Smooth muscle cell (in vitro differentiated cells): ENCODE measurements around the gene CAMK4. TPM values are rescaled to one million over a fixed set of nuclear protein-coding genes. Genes with fewer than 3 reads are reported as not detected.

Experiments used
- DNase-seq: peaks from one replicate; lab custom pipeline; 2025; ENCODE audit not compliant: unreplicated experiment; lab: John Stamatoyannopoulos, UW
- H2AFZ ChIP-seq: fragments of 200-600 bp; sonication (generic); 2 replicates; pipeline ENCODE4 v1.6.0; 2016; ENCODE audit warnings: antibody characterized with exemption, low read depth, mild to moderate bottlenecking
- H3F3A ChIP-seq: fragments of 200-600 bp; sonication (generic); 2 replicates; pipeline ENCODE4 v1.6.0; 2017; ENCODE audit warnings: antibody characterized with exemption, low read depth
- H3K27ac ChIP-seq: fragments of 200-600 bp; sonication (generic); 2 replicates; pipeline ENCODE4 v1.5.1; 2016; ENCODE audit warnings: low read depth, mild to moderate bottlenecking
- H3K27me3 ChIP-seq: fragments of 200-600 bp; sonication (generic); 2 replicates; pipeline ENCODE4 v1.6.1; 2016; ENCODE audit warnings: low read depth, mild to moderate bottlenecking
- H3K36me3 ChIP-seq: fragments of 200-600 bp; sonication (generic); 2 replicates; pipeline ENCODE4 v1.5.1; 2016; ENCODE audit warnings: low read depth
- H3K4me1 ChIP-seq: fragments of 200-600 bp; sonication (generic); 2 replicates; pipeline ENCODE4 v1.5.1; 2016; ENCODE audit warnings: low read depth
- H3K4me2 ChIP-seq: fragments of 200-600 bp; sonication (generic); 2 replicates; pipeline ENCODE4 v1.6.0; 2016; ENCODE audit warnings: mild to moderate bottlenecking
- H3K4me3 ChIP-seq: fragments of 200-600 bp; sonication (generic); 2 replicates; pipeline ENCODE4 v1.5.1; 2016; ENCODE audit warnings: mild to moderate bottlenecking
- H3K79me2 ChIP-seq: fragments of 200-600 bp; sonication (generic); 2 replicates; pipeline ENCODE4 v1.6.0; 2016; ENCODE audit warnings: low read depth, mild to moderate bottlenecking
- H3K9ac ChIP-seq: fragments of 200-600 bp; sonication (generic); 2 replicates; pipeline ENCODE4 v1.6.0; 2016; ENCODE audit warnings: low read depth
- H3K9me3 ChIP-seq: fragments of 200-600 bp; sonication (generic); replicated peaks from 2 replicates; pipeline ENCODE4 v1.5.1; 2016; ENCODE audit warnings: low read depth
- H4K20me1 ChIP-seq: fragments of 200-600 bp; sonication (generic); 2 replicates; pipeline ENCODE4 v1.6.0; 2016; ENCODE audit warnings: low read depth
- WGBS: methylation state at CpG from one replicate; pipeline ENCODE4 v1.1.7; 2016; ENCODE audit warnings: low lambda C conversion rate; 5-methylcytosine and 5-hydroxymethylcytosine counted together
- polyA plus RNA-seq: library from polyadenylated mRNA; unstranded; fragments of >200 nt; fragmentation: Nextera tagmentation; extraction: Ambion mirVana; gene quantifications from 2 replicates; pipeline ENCODE4 v1.2.1, GENCODE V29; 2016
- total RNA-seq: library from RNA; depleted of rRNA; stranded (reverse); fragments of >200 nt; gene quantifications from 2 replicates; pipeline ENCODE4 v1.2.3, GENCODE V29; 2014
- TF ChIP-seq, protein P1 (sequence below): fragments of 200-600 bp; sonication (generic); IDR thresholded peaks from 2 replicates; pipeline ENCODE4 v1.5.1; 2017; ENCODE audit warnings: borderline replicate concordance, mild to moderate bottlenecking, antibody characterized with exemption; ENCODE audit not compliant: insufficient read depth, poor library complexity, severe bottlenecking

The CAMK4 gene
- total and polyA plus RNA-seq, 2 experiments from 2014 or later: 1.1 to 3.6 TPM

GRCh38 chr5:111535879-111536549 is 311.8 kb downstream of the CAMK4 start:
- Histone ChIP-seq H4K20me1 (no peaks in the 10 kb centered on the region), H3K4me2 (no peak overlapping the region), H3K9me3 (no peaks in the 10 kb centered on the region), H3F3A (no peaks in the 10 kb centered on the region), H3K9ac (no peak overlapping the region), H3K79me2 (no peaks in the 10 kb centered on the region), H3K27ac (no peak overlapping the region), H3K4me3 (no peak overlapping the region), H3K36me3 (no peaks in the 10 kb centered on the region), H3K4me1 (no peaks in the 10 kb centered on the region), H2AFZ (no peak overlapping the region), H3K27me3 (no peaks in the 10 kb centered on the region)
- WGBS: 82% methylated on average over 1 of the region's 1 CpG
- TF ChIP-seq, protein P1, sequence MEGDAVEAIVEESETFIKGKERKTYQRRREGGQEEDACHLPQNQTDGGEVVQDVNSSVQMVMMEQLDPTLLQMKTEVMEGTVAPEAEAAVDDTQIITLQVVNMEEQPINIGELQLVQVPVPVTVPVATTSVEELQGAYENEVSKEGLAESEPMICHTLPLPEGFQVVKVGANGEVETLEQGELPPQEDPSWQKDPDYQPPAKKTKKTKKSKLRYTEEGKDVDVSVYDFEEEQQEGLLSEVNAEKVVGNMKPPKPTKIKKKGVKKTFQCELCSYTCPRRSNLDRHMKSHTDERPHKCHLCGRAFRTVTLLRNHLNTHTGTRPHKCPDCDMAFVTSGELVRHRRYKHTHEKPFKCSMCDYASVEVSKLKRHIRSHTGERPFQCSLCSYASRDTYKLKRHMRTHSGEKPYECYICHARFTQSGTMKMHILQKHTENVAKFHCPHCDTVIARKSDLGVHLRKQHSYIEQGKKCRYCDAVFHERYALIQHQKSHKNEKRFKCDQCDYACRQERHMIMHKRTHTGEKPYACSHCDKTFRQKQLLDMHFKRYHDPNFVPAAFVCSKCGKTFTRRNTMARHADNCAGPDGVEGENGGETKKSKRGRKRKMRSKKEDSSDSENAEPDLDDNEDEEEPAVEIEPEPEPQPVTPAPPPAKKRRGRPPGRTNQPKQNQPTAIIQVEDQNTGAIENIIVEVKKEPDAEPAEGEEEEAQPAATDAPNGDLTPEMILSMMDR: no peak
- DNase-seq: no peak

DNA sequence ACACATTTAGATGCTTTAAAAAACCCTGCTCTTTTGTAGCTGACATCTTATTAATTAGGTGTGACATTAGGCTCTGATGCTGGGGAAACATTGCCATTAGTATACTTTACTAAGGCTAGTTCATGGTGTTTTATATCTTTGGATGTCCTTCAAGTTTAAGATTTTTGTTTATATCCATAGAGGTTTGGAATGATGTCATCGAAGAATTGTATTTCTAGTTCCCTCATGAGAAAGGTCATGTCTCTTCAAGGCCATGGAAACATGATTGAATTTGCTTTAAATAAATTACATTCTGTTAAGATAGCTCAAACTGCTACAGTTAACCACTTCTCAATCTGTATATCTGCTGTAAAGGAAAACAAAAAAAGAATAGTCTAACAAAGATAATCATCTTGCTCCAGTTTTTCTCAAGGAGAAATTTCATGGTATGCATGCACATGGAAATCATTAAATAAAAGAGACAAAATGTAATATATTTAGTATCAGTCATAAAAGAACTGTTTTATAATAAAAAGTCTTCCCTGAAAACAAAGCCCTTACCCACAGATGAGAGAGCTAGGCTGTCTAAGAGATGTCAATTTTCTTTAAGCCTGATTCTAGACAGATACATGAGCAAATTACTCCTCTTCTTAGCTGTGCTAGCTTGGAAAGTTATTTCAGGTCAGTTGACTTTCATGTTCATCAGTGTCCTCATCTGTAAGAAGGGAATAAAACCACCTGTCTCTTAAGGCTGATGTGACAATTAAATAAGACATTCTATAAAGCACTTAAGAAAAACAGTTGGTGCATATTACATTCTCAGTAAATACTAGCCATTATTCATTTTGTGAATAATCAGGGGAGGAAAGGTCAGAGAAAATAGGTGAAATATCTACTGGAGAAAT is 313.2 kb downstream of the CAMK4 start:
- no peaks in the 10 kb centered on the region for H3K36me3 ChIP-seq
- WGBS: 91% methylated on average over 1 of the region's 1 CpG
- H3K4me2 ChIP-seq: no peak overlapping the region
- H3K27ac ChIP-seq: no peak overlapping the region
- no peak overlapping the region for H2AFZ ChIP-seq
- H3K79me2 ChIP-seq: no peaks in the 10 kb centered on the region
- H3K9me3 ChIP-seq: no peaks in the 10 kb centered on the region
- H3K4me3 ChIP-seq: no peak overlapping the region
- H3F3A ChIP-seq: no peaks in the 10 kb centered on the region
- H3K4me1 ChIP-seq: no peaks in the 10 kb centered on the region
- H3K9ac ChIP-seq: no peak overlapping the region
- no peak for DNase-seq
- TF ChIP-seq, protein P1: no peak
- H4K20me1 ChIP-seq: no peaks in the 10 kb centered on the region
- H3K27me3 ChIP-seq: no peaks in the 10 kb centered on the region

Other genes with a start within 250 kb of the CAMK4 start
- gene TSLP, start 152.7 kb upstream of the CAMK4 start, total RNA-seq: 1.4 and 1.8 TPM in 2 replicates
- gene TSLP, start 152.7 kb upstream of the CAMK4 start, polyA plus RNA-seq: 1.2 and 3.0 TPM in 2 replicates
- gene WDR36, start 132.0 kb upstream of the CAMK4 start, total RNA-seq: 45.3 and 55.0 TPM in 2 replicates
- gene WDR36, start 132.0 kb upstream of the CAMK4 start, polyA plus RNA-seq: 10.8 and 12.7 TPM in 2 replicates